NCI-H146 treated with DMSO at 0.1 percent for 48 hours (cell line): ENCODE data around the gene NAV3.

Experiments
- DNase-seq: peaks from one replicate; lab custom pipeline; 2025; ENCODE audit not compliant: unreplicated experiment; lab: John Stamatoyannopoulos, UW

The NAV3 gene

DNA sequence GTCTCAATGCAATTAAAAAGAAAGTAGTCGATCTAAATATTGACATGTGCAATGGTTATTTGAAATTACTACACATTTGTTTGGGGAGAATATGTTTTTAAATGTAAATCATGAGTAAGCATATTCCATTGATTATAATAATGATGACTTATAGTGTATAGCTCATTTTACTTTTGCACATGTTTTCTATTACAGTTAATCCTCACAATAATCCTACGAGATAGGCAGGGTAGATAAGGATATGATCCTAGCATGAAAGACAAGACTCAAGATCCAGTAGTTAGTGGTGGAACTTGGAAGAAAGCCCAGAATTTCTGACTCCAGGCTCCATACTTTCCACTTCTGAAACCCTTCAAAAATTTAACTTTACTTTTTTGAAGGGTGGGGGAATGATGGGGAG lies 94.0 kb downstream of the NAV3 start:
- no peak for DNase-seq

DNA sequence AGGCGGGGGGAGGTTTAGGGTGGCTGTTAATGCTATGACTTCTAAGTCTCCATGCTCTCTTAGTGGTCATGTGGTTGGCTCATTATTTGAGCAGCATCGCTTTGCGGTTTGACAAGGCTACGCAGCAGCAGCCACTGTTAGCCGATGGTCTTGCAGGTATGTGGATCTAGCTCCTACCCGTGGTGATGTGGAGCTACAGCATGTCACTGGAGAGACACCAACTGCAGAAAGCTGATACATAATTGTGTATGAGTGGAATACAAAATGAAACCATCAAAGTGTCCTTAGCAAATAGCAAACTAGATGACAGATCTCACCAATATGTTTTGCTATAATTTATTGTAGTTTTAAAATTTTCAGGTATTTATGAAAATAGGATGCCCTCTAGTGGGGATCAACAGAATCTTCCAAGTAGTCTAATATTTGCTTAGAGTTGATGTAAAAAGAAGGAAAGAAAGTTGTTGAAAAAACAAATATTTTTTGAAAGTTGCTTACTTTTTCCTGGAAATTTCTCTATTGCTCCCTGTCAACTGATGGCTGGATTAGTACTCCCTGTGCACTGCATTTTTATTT lies 94.9 kb downstream of the NAV3 start:
- DNase-seq: peak; percentile 77

DNA sequence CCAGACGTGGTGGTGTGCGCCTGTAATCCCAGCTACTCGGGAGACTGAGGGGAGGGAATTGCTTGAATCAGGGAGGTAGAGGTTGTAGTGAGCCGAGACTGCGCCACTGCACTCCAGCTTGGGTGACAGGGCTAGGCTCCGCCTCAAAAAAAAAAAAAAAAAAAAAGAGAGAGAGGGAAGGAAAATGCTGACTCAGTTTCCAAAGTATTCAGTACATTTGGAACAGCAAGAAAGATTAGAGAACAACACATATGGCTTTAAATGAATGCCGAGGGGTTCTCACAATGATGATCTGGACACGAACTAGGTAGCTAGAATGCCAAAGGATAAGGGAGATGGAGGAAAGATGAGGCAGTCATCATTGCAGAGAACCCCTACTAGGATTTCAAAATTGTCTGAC lies 97.4 kb downstream of the NAV3 start:
- DNase-seq: no peak

DNA sequence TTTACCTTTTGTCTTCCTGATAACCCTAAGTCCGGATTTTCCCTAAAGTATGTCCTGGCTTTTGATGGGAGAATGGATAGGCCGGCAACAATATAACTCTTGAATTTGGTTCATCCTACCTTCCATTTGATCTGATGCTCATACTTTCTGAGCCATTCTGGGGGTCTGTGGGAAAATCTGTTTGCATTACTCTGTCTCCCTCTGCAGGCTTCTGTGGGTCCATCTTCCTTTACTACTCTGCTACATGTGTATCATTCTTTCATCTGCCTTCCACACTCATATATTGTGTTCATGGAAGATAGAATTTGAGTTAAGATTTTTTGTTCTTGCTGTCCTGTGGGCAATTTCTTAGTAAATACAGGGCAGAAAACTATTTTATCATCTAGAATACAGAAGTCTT lies 101.5 kb downstream of the NAV3 start:
- no peak for DNase-seq

DNA sequence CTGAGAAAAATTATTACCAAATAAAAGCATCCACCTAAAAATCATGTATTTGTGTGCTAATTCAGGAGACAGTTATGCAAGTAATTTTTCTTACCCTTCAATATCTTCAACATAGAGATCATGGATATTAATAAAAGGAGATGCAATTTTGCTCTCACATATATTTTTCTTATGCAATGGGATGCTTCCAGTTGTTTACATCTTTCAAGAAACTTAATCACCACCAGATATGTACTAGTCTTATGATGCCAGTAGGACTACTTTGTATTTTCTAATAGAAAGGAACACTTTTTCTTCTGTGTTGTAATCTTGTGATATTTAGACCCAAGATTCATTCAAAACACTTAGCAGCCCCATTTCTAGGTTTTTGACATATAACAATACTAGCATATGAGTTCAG lies 107.6 kb downstream of the NAV3 start:
- no peak for DNase-seq

DNA sequence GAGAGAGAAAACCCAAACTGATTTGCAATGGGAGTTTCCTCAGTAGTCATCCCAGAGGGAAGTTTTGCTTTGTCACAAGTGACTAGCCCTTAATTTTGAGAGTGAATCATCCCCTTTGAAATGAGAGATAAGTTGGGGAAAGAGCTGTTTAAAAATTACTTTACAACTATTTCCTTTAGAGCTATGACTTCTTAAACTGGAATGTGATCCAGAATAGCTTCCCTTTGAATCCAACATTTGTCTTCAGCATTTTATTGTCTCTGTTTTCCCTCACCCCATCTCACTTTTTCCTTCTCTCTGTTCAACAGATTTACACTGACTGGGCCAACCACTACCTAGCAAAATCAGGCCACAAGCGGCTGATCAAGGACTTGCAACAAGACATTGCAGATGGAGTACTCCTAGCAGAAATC lies 109.3 kb downstream of the NAV3 start:
- DNase-seq: no peak

DNA sequence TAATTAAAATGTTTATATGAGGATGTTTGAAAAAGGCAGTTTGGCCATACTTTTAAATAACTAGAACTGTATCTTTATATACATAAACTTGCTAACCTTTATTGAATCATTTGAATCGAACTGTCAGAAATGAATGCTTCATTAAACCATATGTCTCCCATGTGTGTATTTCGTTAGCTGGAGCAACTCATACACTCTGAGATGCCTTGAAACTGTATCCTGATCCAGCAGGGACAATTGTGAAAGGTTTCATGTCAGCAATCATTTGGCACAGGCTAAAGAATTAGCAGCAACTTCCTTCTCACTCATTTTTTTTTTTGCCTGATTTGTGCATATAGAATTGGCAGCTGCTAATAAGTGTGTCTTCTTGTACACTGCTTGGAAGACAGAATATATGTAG lies 109.9 kb downstream of the NAV3 start:
- no peak for DNase-seq

DNA sequence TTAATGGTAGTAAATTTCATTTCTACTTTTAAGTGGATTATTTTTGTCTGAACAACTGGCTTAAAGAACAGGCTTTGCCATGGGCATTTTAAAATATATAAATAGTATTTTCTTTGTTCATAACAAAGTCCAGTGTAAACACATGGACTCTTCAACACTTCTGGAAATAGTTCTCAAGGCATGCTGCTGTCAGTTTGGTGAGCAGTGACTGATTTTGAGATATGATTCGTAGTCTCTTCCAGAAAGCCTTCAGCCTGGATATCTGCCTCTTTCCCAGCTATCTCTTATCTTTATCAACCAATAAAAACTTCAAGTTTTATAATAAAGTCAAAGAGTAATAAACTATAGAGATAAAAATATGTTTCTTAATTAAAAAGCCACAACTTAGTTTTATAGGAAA lies 110.7 kb downstream of the NAV3 start:
- DNase-seq: no peak

DNA sequence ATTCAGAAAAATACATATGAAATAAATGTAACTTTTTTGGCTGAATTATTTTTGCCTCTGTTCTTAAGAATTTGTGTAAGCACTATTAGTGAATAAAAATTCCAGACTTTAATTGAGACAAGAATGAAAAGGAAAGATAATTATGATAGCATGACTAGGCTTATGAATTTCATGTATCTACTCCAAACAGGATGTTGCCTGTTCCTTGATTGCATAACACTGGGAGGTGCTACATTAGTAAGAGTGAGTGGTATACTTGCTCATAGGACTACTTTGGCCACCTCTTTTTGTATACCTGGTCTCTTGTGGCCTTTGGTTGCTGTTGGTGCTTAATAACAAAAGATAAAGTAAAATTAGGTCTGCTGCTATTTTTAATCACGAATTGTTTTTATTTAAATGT lies 112.8 kb downstream of the NAV3 start:
- DNase-seq: no peak

DNA sequence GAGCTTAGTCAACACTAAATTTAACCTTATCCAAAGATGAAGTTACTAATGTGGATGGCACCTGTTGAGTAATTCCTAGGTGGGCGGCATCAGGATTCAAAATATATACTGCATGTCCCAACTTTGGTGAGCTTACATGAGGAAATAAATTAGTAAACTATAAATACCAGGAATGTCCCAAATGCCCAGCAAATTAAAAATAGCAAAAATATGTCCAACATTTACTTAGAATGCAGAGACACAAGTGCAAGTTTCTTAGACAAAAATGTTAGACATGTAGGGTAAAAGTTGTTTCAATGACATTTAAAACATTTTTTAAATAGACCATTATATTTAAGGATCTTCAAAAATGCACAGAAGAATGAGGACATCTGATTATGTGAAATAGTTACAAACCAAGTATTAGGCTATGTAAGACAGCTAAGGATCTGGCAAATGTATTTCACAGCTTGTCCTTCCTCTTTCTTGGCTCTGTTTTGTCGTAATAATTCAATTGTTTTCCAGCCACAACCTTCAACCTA lies 115.9 kb downstream of the NAV3 start:
- no peak for DNase-seq

DNA sequence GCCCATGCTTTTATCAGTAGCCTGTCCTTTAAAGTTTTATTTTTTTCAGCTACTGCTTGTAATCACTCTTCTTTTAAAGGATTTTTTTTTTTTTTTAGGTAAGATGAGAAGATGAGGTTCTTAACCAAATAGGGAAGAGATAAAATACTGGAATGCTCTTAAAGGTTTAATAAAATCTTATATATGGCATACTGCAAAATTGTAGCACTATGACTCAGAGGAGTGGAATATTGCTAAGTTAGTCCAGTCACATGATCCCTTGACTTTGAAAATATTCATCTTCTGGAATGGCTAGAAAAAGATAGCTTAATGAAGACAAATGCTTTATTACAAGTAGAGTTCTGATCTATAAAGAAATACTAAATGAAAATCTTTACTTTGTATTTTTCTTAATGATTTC lies 116.6 kb downstream of the NAV3 start:
- DNase-seq: no peak

DNA sequence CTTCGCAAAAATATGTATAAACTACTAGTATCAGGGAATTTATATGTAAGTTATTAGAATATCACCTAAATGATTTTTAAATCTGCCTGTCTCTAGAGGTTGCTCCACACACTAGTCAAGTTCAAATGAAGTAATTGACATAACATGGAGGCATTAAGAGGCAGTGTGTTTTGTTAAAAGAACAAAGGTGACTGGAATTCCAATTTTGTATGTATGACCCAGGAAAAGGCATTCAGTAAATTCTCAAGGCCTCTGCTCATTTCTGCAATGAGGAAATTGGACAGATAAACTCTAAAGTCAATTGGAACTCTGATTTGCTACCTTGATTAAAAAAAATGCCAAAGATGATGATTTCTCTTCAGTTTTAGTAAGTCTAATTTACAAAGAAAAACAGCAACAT lies 117.1 kb downstream of the NAV3 start:
- DNase-seq: no peak

DNA sequence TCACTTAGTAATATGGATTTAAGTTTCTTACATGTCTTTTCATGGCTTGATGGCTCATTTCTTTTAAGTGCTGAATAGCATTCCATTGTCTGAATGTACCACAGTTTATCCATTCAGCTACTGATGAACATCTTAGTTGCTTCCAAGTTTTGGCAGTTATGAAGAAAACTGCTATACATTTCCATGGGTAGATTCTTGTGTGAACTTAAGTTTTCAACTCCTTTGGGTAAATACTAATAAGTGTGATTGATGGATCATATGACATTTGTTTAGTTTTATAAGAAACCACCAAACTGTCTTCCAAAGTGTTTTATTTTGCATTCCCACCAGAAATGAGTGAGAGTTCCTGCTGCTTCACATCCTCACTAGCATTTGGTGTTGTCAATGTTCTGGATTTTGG lies 119.2 kb downstream of the NAV3 start:
- no peak for DNase-seq

DNA sequence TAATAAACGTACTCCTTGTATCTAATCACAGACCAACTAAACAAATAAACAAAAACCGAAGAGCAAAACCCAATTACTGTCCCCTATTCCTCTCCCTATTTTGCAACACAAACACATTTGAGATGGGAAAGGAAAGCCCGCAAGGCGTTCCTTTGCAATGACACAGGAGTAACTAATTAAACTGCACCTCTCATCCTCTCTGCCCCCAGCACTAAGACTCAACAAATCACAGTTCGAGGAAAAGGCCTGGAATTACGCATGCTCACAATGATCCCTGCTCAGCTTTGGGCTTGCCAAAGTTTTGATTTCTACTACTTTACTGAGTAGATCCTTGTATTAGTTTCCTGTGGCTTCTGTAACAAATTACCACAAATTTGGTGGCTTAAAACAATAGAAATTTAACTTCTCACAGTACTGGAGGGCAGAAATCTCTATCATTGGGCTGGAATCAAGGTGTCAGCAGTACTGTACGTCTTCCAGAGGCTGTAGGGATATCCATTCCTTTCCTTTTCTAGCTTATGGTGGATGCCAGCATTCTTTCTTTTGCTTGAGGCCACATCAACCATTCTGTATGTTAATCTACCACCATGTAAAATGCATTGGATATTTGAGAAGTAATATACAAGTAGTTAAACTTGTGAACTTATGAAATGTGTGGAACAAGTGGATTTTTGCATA lies 123.0 kb downstream of the NAV3 start:
- no peak for DNase-seq

DNA sequence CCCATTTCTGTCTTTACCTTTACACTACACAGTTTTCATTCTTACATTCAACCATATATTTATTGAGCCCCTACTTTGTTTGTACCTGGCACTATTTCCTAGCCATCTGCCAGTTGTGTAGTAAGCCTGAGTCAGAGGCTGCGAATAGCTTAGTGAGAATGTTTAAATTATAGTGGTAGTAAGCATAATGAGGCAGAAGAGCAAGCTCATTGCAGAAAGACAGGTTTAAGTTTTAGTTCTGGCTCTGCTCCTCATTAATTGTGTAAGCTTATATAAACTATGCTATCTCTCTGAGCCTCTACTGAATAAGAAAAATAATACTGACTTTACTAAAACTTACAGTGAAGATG lies 123.5 kb downstream of the NAV3 start:
- no peak for DNase-seq

DNA sequence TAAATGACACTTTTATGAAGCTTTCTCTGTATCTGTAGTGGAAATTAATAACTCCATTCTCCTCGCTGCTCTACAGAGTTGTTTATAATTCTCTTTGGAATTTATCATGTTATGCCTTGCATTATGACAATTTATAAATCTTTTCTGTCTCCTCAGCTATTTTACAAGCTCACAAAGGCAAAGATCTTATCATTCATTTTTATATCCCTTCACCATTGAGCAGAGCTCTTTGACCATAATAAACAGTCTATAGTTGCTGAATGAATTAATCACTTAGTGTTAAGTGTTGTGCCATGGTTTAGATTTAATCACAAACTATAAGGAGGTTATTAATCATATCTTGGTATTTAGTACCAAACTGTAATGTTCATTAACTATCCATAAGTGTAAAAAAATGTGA lies 126.4 kb downstream of the NAV3 start:
- DNase-seq: no peak

DNA sequence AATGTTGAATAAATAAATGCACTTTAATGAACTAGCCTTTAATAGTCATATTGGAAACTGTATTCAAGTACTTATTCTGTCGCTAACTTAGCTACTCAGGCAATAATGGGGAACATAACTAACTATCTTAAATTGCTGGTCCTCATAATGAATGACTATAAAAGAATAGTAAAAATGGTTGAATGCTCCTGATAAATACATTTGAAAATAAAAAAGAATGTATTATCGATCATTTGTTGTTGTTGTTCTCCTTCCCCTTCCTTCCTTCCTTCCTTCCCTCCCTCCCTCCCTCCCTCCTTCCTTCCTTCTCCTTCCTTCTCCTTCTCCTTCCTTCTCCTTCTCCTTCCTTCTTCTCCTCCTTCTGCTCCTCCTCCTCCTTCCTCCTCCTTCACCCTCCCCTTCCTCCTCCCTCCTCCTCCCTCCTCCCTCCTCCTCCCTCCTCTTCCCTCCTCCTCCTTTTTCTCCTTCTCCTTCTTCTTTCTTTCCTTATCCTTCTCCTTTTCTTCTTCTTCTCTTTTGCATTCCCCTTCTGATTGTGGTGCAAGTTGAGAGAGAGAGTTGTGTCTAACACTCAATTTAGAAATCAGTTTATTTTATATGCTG lies 133.0 kb downstream of the NAV3 start:
- DNase-seq: no peak

DNA sequence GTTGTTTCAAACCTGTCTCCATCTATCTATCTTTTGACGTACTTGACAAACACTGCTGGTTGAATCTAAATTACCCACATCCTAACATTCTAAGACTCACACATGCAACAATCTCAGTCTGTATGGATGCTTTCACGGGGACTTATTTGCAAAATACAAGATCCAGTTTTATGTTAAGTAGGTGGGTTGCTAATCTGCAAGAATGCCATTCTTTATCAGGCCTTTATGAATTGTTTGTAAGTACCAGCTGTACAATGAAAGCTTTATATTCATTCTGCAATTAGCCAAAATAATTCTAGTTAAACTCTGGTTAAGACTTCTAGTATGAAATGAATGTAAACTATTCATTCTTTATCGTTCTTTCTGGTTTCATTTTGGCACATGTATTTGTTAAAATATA lies 135.1 kb downstream of the NAV3 start:
- DNase-seq: no peak

DNA sequence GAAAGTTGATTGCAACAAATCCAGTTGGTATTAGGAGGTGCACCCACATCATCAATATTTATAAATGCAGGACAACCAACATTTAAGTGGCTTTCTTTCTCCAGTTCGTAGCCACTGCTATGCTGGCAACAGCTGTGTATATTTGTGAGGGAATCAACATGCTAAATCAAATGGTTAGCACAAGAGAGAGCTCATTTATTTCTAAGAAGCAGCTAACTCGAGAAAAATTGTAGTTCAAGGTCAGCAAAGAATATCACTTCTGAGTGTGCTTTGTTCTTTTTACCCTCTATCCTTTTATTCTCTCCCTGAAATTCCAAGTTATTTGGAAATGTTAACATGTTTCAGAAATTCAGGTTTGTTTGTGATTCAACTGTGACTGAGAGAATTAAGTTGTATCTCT lies 137.3 kb downstream of the NAV3 start:
- DNase-seq: no peak

DNA sequence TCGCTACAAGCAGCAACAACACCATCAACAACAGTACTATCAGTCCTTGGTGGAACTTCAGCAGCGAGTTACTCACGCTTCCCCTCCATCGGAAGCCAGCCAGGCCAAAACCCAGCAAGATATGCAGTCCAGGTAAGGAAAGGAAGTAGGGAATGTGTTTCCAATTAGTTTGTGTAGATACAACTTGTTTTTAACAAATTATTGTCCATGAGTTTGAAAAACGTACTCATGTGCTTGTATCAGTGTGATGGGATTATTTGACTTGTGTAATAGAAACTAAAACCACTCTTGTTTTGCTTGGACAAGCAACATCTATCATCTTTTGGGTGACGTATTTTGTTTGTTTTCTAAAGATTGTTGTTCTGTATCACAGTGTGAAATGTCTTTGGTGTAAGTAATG lies 137.9 kb downstream of the NAV3 start:
- DNase-seq: no peak

DNA sequence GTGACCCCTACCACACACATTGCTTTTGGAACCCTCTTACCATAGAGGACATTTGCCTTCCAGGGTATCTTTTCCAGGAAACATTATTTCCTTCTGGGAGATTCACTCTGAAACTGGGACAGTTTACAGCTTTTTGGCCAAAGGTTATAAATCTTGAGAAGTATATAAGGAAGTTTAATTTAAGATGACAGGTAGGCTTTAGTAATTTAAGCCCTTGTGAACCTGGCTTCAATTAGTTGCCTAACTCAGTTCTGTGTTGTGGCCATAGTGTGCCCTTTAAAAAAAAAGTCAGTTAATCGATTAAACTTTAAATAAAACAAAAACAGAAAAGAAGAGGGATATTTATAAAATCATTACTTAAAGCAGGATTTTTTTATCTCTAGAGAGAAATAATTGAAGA lies 142.9 kb downstream of the NAV3 start:
- no peak for DNase-seq

DNA sequence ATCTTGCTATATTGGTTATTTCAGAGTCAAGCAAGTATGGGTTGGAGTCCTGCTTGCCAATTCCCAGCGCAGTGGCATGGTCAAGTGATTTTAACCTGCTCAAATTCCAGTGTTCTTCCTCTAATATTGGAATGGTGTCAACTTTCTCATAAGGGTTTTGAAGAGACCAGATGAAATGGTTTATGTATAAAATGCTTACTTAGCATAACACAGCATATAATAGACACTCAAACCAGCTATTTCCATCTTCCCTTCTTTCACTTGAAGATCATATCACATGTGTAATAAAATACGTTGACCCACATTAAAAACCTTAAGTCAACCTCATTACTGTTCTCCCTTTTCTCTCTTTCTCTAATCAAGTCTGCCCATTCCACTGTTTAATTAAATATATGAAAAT lies 144.0 kb downstream of the NAV3 start:
- no peak for DNase-seq
